GM10266 (cell line): ENCODE results near the gene LCMT2.

Experiments
- DNase-seq: peaks from one replicate; pipeline ENCODE4 v3.0.0; 2012; ENCODE audit errors: extremely low spot score
- TF ChIP-seq, protein P1 (sequence below): IDR thresholded peaks from 2 replicates; pipeline ENCODE4 v1.5.1; 2012; ENCODE audit warnings: mild to moderate bottlenecking, low read depth; ENCODE audit not compliant: control insufficient read depth, insufficient read depth; ENCODE audit errors: missing control alignments

The LCMT2 gene

DNA sequence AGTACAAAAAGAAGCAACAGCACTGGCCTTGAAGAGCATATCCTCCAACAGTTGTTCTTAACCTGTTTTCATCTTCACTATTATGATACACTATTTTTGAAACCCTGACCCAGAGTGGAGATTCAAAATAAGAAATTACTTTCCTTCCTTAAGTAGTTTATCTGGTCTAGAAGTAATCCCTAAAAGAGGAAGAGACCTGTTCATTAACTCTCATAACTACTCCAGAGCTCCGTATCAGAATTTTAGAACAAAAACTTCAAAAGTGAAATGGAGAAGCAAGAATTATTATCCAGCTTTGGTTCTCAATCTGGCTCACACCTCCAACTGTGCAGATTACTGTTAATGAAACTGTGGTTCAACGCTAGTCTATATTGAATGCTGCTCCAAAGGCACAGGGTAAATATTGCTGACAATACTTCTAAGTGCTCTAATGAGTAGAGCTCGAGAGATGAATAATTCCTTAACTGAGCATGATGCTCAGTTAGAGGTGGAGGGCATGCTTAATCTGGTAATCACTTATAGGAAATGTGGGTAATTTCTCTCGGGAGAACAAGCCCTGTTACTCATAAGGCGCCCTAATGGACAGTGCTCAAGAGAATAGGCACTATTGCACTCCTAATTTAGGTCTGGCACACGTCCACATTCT is 5.2 kb downstream of the LCMT2 start:
- DNase-seq = no peak
- TF ChIP-seq, protein P1, sequence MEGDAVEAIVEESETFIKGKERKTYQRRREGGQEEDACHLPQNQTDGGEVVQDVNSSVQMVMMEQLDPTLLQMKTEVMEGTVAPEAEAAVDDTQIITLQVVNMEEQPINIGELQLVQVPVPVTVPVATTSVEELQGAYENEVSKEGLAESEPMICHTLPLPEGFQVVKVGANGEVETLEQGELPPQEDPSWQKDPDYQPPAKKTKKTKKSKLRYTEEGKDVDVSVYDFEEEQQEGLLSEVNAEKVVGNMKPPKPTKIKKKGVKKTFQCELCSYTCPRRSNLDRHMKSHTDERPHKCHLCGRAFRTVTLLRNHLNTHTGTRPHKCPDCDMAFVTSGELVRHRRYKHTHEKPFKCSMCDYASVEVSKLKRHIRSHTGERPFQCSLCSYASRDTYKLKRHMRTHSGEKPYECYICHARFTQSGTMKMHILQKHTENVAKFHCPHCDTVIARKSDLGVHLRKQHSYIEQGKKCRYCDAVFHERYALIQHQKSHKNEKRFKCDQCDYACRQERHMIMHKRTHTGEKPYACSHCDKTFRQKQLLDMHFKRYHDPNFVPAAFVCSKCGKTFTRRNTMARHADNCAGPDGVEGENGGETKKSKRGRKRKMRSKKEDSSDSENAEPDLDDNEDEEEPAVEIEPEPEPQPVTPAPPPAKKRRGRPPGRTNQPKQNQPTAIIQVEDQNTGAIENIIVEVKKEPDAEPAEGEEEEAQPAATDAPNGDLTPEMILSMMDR = no peak

DNA sequence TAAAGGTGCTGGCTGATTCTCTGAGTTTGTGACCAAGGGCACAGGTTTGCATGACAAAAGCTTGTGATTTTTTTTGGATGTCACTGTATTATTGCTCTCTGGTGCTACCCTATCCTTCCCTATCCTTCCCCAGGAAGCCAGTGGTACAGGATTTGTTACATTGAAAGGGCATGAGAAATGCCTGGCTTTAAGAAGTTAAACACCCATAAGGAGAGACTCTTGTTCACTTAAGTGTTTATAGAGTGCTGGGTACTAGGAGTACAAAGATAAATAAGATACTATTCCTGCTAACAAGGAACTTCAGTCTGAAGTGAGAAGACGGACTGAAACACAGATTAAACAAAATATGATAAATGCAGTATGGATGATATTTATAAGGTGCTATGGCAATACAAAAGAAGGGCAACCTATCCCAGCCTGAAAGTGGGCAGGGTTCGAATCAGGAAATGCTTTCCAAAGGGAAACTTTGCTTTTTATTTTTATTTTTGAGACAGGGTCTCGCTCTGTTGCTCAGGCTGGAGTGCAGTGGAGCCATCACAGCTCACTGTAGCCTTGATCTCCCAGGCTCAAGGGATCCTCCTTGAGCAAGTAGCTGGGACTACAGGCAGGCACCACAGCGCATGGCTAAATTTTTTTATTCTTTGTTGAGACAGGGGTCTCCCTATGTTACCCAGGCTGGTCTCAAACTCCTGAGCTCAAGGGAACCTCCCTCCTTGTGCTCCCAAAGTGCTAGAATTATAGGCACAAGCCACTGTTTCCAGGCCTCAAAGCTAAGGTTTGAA is 11.2 kb downstream of the LCMT2 start:
- TF ChIP-seq, protein P1 = no peak
- no peak for DNase-seq

DNA sequence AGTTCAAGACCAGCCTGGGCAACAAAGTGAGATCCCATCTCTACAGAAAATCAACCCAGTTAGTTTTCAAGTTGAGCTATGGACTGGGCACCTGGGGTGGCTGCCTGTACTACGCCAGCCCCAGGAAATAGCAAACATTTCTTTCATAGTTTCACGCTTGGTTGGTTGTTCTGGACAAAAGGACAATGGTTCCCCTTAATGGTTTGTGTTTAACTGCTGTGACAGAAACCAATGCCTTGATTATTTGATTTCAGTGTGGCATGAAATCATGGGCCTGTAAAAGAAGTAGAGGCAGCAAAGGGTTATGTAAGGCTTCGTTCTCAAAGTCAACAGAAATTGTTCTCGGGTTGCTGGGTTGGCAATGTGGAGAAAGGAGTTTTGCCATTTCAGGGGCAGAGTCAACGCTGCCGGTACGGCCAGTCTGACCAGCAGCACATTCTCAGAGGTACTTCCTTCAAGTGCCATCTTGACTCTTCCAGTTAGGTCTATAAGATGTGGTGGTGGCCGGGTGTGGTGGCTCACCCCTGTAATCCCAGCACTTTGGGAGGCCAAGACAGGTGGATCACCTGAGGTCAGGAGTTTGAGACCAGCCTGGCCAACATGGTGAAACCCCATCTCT is 12.7 kb downstream of the LCMT2 start:
- TF ChIP-seq, protein P1 = no peak
- no peak for DNase-seq

DNA sequence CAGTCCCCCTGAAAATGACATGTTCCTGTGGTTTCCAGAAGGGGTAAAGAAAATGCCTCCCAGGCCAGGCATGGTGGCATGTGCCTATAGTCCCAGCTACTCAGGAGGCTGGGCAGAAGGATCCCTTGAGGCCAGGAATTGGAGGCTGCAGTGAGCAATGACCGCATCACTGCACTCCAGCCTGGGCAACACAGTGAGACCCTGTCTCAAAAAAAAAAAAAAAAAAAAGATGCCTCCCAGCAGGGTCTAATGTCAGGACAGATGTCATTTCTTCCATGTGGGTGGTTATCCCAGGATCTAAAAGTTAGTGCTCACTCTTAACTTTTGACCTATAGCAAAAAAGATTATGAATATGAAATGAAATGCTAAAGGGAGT is 13.4 kb downstream of the LCMT2 start:
- TF ChIP-seq, protein P1 = no peak
- no peak for DNase-seq

DNA sequence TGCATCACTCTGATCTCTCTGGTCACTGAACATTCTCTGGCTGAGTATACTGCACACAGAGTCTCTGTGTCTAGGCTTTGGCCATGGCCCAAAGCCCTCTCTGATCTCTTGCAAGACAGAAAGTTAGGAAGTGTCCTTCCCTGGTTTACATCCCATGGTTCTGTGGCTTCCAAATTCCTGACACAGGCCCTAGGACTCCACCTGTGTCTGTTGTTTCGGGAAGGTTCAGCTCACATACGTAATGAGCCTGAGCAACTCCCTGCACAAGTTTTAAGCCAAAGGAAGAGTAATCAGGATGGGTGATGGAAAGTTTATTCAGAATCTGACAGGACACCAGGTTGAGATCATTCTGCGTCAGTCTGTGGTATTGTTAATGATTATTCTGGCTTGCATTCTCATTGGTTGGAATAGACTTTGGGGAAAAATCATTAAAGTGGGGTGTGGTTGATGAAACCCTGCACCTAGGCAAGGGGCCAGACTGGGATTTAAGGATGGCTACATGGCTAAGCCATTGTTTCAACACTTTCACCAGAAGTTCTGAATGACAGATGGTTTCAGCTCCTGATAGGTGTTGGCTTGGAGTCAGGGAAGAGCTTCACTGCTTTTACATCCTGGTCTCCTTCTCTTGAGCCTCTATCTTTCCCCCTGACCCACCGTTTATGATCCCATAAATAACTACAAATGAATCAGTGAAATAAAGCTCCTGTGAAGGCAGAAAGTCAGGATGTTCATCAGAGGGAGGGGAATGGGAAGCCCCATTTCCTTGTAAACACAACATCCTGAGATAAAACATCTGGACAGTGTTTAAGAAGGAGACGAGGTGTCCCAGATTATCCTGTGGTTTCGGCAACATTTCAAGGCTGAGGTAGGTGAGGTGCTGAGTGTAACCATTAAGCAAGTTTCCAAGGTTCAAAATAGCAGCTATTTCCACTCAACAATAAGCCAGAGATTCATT is 14.1 kb downstream of the LCMT2 start:
- TF ChIP-seq, protein P1 = no peak

DNA sequence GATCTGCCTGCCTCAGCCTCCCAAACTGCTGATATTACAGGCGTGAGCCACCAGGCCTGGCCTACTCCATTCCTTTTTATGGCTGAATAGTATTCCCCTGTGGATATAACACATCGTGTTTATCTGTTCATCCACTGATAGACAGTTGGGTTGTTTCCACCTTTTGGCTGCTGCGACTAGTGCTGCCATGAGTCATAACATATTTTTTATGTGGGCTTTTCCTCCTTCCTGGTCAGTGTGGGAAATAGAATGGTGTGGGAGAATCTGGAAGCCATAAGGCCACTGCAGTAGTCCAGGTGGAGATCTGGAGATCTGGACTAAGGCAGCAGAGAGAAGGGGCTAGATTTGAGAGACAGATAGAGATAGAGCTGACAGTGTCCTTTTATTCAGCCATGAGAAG is 16.2 kb downstream of the LCMT2 start:
- TF ChIP-seq, protein P1 = no peak
- no peak for DNase-seq

More for the DNA sequence above, 14.1 kb downstream of the LCMT2 start:
- DNase-seq = no peak
